ENCODE measurements around the gene KDM2B. TPM values are rescaled to one million over a fixed set of nuclear protein-coding genes. Genes with fewer than 3 reads are reported as not detected.

Gene KDM2B
- total and polyA plus RNA-seq, 2 experiments from 2014 or later, result 59.4 to 161 TPM

- TF ChIP-seq CTCF (conservative IDR thresholded peaks at IDR 0.05; ENCODE audit: low read depth in 2 of 2) (peak; percentile 42 to 46), JUNB (IDR thresholded peaks at IDR 0.05; ENCODE audit: unreplicated experiment) (no peak)
- Histone ChIP-seq H3K27me3 (ENCODE audit: insufficient read depth) (no peaks in the 10 kb centered on the region), H3K36me3 (ENCODE audit: insufficient read depth) (no peaks in the 10 kb centered on the region), H4K20me1 (replicated peaks; ENCODE audit: insufficient read depth) (no peaks in the 10 kb centered on the region), H3K4me2 (no peak overlapping the region), H3K9me2 (ENCODE audit: insufficient read depth) (no peaks in the 10 kb centered on the region), H2AFZ (no peak overlapping the region), H3K27ac (ENCODE audit: low read depth) (no peak overlapping the region), H3K4me1 (ENCODE audit: insufficient read depth) (no peaks in the 10 kb centered on the region), H3K4me3 (no peak overlapping the region), H3K79me2 (replicated peaks; ENCODE audit: insufficient read depth) (no peaks in the 10 kb centered on the region), H3F3A (replicated peaks; ENCODE audit: low read depth) (no peaks in the 10 kb centered on the region)
- Mint-ChIP-seq H3K27ac (no peak overlapping the region), H3K4me1 (no peaks in the 10 kb centered on the region), H3K4me3 (no peak overlapping the region), H3K9me3 (no peaks in the 10 kb centered on the region; the same call in 2 of the 3 replicates), H3K27me3 (ENCODE audit: insufficient read depth, low read depth, poor library complexity) (peaks cover 3% of the 10 kb centered on the region), H3K36me3 (ENCODE audit: low read depth) (no peaks in the 10 kb centered on the region)
- DNase-seq (ENCODE audit: low spot score) (no peak), ATAC-seq (no peak)
Measured at GRCh38 chr12:121383601-121384021, 197.2 kb downstream of the KDM2B start.

GRCh38 chr12:121379945-121380344 is 200.9 kb downstream of the KDM2B start:
- H3K27me3 Mint-ChIP-seq (ENCODE audit: insufficient read depth, low read depth, poor library complexity), result peaks cover 3% of the 10 kb centered on the region
- Histone ChIP-seq H3K36me3 (ENCODE audit: insufficient read depth) (no peaks in the 10 kb centered on the region), H3K27me3 (ENCODE audit: insufficient read depth) (no peaks in the 10 kb centered on the region), H3K27ac (ENCODE audit: low read depth) (no peak overlapping the region), H3K9me2 (ENCODE audit: insufficient read depth) (no peaks in the 10 kb centered on the region), H3K4me2 (no peak overlapping the region), H3K4me1 (ENCODE audit: insufficient read depth) (no peaks in the 10 kb centered on the region), H3F3A (replicated peaks; ENCODE audit: low read depth) (no peaks in the 10 kb centered on the region), H2AFZ (no peak overlapping the region), H4K20me1 (replicated peaks; ENCODE audit: insufficient read depth) (no peaks in the 10 kb centered on the region), H3K79me2 (replicated peaks; ENCODE audit: insufficient read depth) (no peaks in the 10 kb centered on the region), H3K4me3 (no peak overlapping the region)
- H3K4me3 Mint-ChIP-seq, result no peak overlapping the region
- no peaks in the 10 kb centered on the region for H3K36me3 Mint-ChIP-seq (ENCODE audit: low read depth)
- H3K4me1 Mint-ChIP-seq, result no peaks in the 10 kb centered on the region
- no peak overlapping the region for H3K27ac Mint-ChIP-seq
- DNase-seq (ENCODE audit: low spot score) (no peak), ATAC-seq (no peak)
- peaks cover 3% of the 10 kb centered on the region; the same call in 1 of the 3 replicates for H3K9me3 Mint-ChIP-seq
- no peak for TF ChIP-seq POLR2AphosphoS5 (IDR thresholded peaks at IDR 0.05; ENCODE audit: low read depth)
- no peak for TF ChIP-seq ETS1 (IDR thresholded peaks at IDR 0.05)
- no peak for TF ChIP-seq CREB1 (CRISPR knock-in tag; IDR thresholded peaks at IDR 0.05; ENCODE audit: low read depth)
- no peak for TF ChIP-seq ZNF114 (CRISPR knock-in tag; IDR thresholded peaks at IDR 0.05)
- TF ChIP-seq ZNF331 (CRISPR knock-in tag; IDR thresholded peaks at IDR 0.05; ENCODE audit: low read depth), result no peak
- no peak for TF ChIP-seq EZH2 (IDR thresholded peaks at IDR 0.05; ENCODE audit: low read depth, unreplicated experiment)
- no peak for TF ChIP-seq JUNB (IDR thresholded peaks at IDR 0.05; ENCODE audit: unreplicated experiment)
- no peak for TF ChIP-seq CTCF (conservative IDR thresholded peaks at IDR 0.05; ENCODE audit: low read depth in 2 of 2)
- TF ChIP-seq NANOG (IDR thresholded peaks at IDR 0.05; ENCODE audit: borderline replicate concordance), result no peak
- no peak for TF ChIP-seq EZH2phosphoT487 (IDR thresholded peaks at IDR 0.05; ENCODE audit: unreplicated experiment)
- no peak for TF ChIP-seq STAT1 (IDR thresholded peaks at IDR 0.05; ENCODE audit: unreplicated experiment)

Small RNA genes lying within 50 kb of the gene (microRNA-seq; reads per million reads assigned to microRNA genes)
- gene MIR7107, result not detected

Small RNA genes lying within 50 kb of the gene (small RNA-seq; reads per million reads assigned to genes)
- not detected for gene RNU6-1004P (ENCODE audit: low replicate concordance)

Other genes starting within 250 kb of the KDM2B start
- 114 and 125 TPM in 2 replicates for gene ANAPC5, start 228.6 kb downstream of the KDM2B start, total RNA-seq (2014; rRNA removed; shearing (Covaris generic))
- 62.4 and 65.9 TPM in 2 replicates for gene ANAPC5, start 228.6 kb downstream of the KDM2B start, polyA plus RNA-seq (2016; fragmentation: Nextera tagmentation; extraction: Ambion mirVana)
- gene RNF34, start 180.9 kb downstream of the KDM2B start, total RNA-seq (2014; rRNA removed; shearing (Covaris generic)), result 50.1 and 63.3 TPM in 2 replicates
- 47.1 and 47.2 TPM in 2 replicates for gene RNF34, start 180.9 kb downstream of the KDM2B start, polyA plus RNA-seq (2016; fragmentation: Nextera tagmentation; extraction: Ambion mirVana)
- 31.0 and 32.0 TPM in 2 replicates for gene ORAI1, start 45.5 kb upstream of the KDM2B start, total RNA-seq (2014; rRNA removed; shearing (Covaris generic))
- 22.2 and 23.7 TPM in 2 replicates for gene ORAI1, start 45.5 kb upstream of the KDM2B start, polyA plus RNA-seq (2016; fragmentation: Nextera tagmentation; extraction: Ambion mirVana)
- 0.14 and 0.47 TPM in 2 replicates for gene MORN3, start 88.6 kb upstream of the KDM2B start, total RNA-seq (2014; rRNA removed; shearing (Covaris generic))
- gene MORN3, start 88.6 kb upstream of the KDM2B start, polyA plus RNA-seq (2016; fragmentation: Nextera tagmentation; extraction: Ambion mirVana), result 0.36 and 1.5 TPM in 2 replicates
- gene TMEM120B, start 131.7 kb upstream of the KDM2B start, total RNA-seq (2014; rRNA removed; shearing (Covaris generic)), result 30.4 and 36.0 TPM in 2 replicates
- 11.2 and 15.0 TPM in 2 replicates for gene TMEM120B, start 131.7 kb upstream of the KDM2B start, polyA plus RNA-seq (2016; fragmentation: Nextera tagmentation; extraction: Ambion mirVana)
- gene RHOF, start 212.7 kb upstream of the KDM2B start, total RNA-seq (2014; rRNA removed; shearing (Covaris generic)), result 31.9 and 53.4 TPM in 2 replicates
- gene RHOF, start 212.7 kb upstream of the KDM2B start, polyA plus RNA-seq (2016; fragmentation: Nextera tagmentation; extraction: Ambion mirVana), result 8.7 and 10.5 TPM in 2 replicates
- gene SETD1B, start 223.0 kb upstream of the KDM2B start, total RNA-seq (2014; rRNA removed; shearing (Covaris generic)), result 8.7 and 8.9 TPM in 2 replicates
- gene SETD1B, start 223.0 kb upstream of the KDM2B start, polyA plus RNA-seq (2016; fragmentation: Nextera tagmentation; extraction: Ambion mirVana), result 3.1 and 3.4 TPM in 2 replicates

Data from GM23338 (cell line).